ENCODE results near the gene CTDNEP1. TPM values are rescaled to one million over a fixed set of nuclear protein-coding genes. Genes with fewer than 3 reads are reported as not detected.

The CTDNEP1 gene
- total RNA-seq, 4 donors from 2014 or later, result 33.8 to 66.3 (median 52.5) TPM

GRCh38 chr17:7293816-7294613, 42.5 kb upstream of the CTDNEP1 start:
- Histone ChIP-seq H3K4me3 (peak overlapping the region in 1 of 2 donors; percentile 49), H3K36me3 (no peaks in the 10 kb centered on the region), H3K4me1 (peaks cover 5 to 79% (median 41%) of the 10 kb centered on the region in 3 donors), H3K27ac (peak overlapping the region; percentile 39 to 98 (median 89)), H3K27me3 (peaks cover 40% of the 10 kb centered on the region), H3K9me3 (no peaks in the 10 kb centered on the region)
- 0 to 83% methylated on average over 1 of the region's 75 CpGs for whole genome bisulfite sequencing, 2 donors (ENCODE audit: low coverage in 1 of 2)
- TF ChIP-seq EP300 (IDR thresholded peaks at IDR 0.05), result no peak
- peak in 1 of 2 donors; percentile 22 for TF ChIP-seq POLR2A (IDR thresholded peaks at IDR 0.05)
- no peak for ATAC-seq

GRCh38 chr17:7293159-7293558, 41.6 kb upstream of the CTDNEP1 start:
- ATAC-seq, result no peak
- Histone ChIP-seq H3K36me3 (no peaks in the 10 kb centered on the region), H3K27ac (peak overlapping the region; percentile 39 to 98 (median 89)), H3K4me1 (peaks cover 5 to 85% (median 41%) of the 10 kb centered on the region in 3 donors), H3K4me3 (no peak overlapping the region), H3K9me3 (no peaks in the 10 kb centered on the region), H3K27me3 (peaks cover 40% of the 10 kb centered on the region)
- 41 to 42% methylated on average over 4 to 5 of the region's 11 CpGs for WGBS, 2 donors (ENCODE audit: low coverage in 1 of 2)
- TF ChIP-seq CTCF (IDR thresholded peaks at IDR 0.05) (no peak), EP300 (IDR thresholded peaks at IDR 0.05) (no peak), POLR2AphosphoS5 (IDR thresholded peaks at IDR 0.05) (peak; percentile 44), POLR2A (IDR thresholded peaks at IDR 0.05) (no peak)

- Histone ChIP-seq H3K4me3 (no peak overlapping the region), H3K27ac (peak overlapping the region; percentile 39 to 98 (median 89)), H3K27me3 (peaks cover 40% of the 10 kb centered on the region), H3K36me3 (peaks cover 0 to 3% of the 10 kb centered on the region in 2 donors), H3K9me3 (no peaks in the 10 kb centered on the region), H3K4me1 (peaks cover 5 to 89% (median 41%) of the 10 kb centered on the region in 3 donors)
- TF ChIP-seq POLR2AphosphoS5 (IDR thresholded peaks at IDR 0.05), result no peak
- no peak for TF ChIP-seq POLR2A (IDR thresholded peaks at IDR 0.05)
- no peak for TF ChIP-seq EP300 (IDR thresholded peaks at IDR 0.05)
- no peak for TF ChIP-seq CTCF (IDR thresholded peaks at IDR 0.05)
- ATAC-seq, result no peak
- WGBS, 2 donors (ENCODE audit: low coverage in 1 of 2), result 20 to 24% methylated on average over 3 to 4 of the region's 6 CpGs
These were observed 41.2 kb upstream of the CTDNEP1 start for GRCh38 chr17:7292729-7293128.

- no peak for TF ChIP-seq POLR2AphosphoS5 (IDR thresholded peaks at IDR 0.05)
- TF ChIP-seq EP300 (IDR thresholded peaks at IDR 0.05), result no peak
- no peak for TF ChIP-seq CTCF (IDR thresholded peaks at IDR 0.05)
- TF ChIP-seq POLR2A (IDR thresholded peaks at IDR 0.05), result no peak
- Histone ChIP-seq H3K4me3 (no peak overlapping the region), H3K36me3 (peaks cover 0 to 8% of the 10 kb centered on the region in 2 donors), H3K4me1 (peaks cover 5 to 95% (median 41%) of the 10 kb centered on the region in 3 donors), H3K9me3 (no peaks in the 10 kb centered on the region), H3K27ac (peak overlapping the region; percentile 39 to 98 (median 89)), H3K27me3 (peaks cover 40% of the 10 kb centered on the region)
- no CpG with 5 or more reads among the region's 2 CpGs for WGBS, 2 donors (ENCODE audit: low coverage in 1 of 2)
- no peak for ATAC-seq
These were observed 40.7 kb upstream of the CTDNEP1 start for GRCh38 chr17:7292194-7292593.

GRCh38 chr17:7290685-7291084, 39.2 kb upstream of the CTDNEP1 start:
- WGBS, 2 donors (ENCODE audit: low coverage in 1 of 2), result 37 to 66% methylated on average over 6 of the region's 11 CpGs
- TF ChIP-seq CTCF (IDR thresholded peaks at IDR 0.05) (no peak), POLR2A (IDR thresholded peaks at IDR 0.05) (no peak), EP300 (IDR thresholded peaks at IDR 0.05) (no peak), POLR2AphosphoS5 (IDR thresholded peaks at IDR 0.05) (no peak)

More at GRCh38 chr17:7290685-7291084, 39.2 kb upstream of the CTDNEP1 start:
- no peak overlapping the region for H3K4me3 ChIP-seq
- no peak for ATAC-seq
- peaks cover 0 to 20% of the 10 kb centered on the region in 2 donors for H3K36me3 ChIP-seq
- peaks cover 40% of the 10 kb centered on the region for H3K27me3 ChIP-seq
- no peaks in the 10 kb centered on the region for H3K9me3 ChIP-seq
- H3K4me1 ChIP-seq, result peaks cover 1 to 97% (median 31%) of the 10 kb centered on the region in 3 donors
- peak overlapping the region in 3 of 4 donors; percentile 83 to 98 (median 95) for H3K27ac ChIP-seq
